ENCODE results near the gene KBTBD4.

The KBTBD4 gene

GRCh38 chr11:47587039-47587716 is 8.4 kb upstream of the KBTBD4 start:
- no peak overlapping the region for H3K4me3 ChIP-seq (replicated peaks; ENCODE audit: low read depth, low read length)
- DNase-seq (ENCODE audit: low read depth), result no peak
- no peak for TF ChIP-seq CTCF (IDR thresholded peaks at IDR 0.05; ENCODE audit: low read length, missing control alignments)

DNA sequence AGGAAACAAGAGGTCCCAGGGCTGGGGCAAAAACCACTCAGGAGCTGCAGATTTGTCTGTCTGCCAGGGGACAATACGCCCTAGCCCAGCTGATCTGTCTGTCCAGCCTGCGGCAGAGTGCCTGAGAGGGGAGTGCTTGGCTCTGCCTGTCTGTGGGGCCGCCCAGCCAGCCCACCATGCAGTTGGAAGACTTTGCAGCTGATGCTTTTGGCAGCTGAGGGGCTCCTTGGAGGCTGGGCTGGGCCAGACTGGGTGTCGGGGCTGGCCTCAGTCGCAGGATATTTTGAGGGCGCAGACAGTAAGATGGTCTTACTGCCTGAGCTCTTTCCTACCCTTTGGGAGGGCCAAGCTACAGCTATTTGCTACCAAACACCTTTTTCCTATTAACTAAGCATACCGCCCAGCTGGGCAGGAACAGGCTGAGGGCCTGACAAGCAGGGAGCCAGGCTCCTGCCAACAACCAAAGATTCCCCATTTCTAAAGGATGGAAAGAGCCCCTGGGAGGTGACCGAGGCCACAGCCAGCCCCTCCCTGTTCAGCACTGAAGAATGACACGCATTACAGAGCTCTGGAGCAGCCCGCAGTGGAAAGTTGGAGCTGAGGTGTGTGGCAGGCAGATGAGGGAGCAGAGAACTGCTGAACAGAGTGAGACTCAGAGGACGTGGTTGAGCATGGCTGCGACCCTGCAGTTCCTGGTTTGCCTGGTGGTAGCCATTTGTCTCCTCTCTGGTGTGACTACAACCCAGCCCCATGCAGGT is 7.5 kb upstream of the KBTBD4 start, which contains the start of gene FAM180B:
FAM180B (plus strand) TSS at position 581 of the 758 bp plus-strand sequence; CDS start at position 672, 91 bp downstream.
- no peak for TF ChIP-seq CTCF (IDR thresholded peaks at IDR 0.05; ENCODE audit: low read length, missing control alignments)
- H3K4me3 ChIP-seq (replicated peaks; ENCODE audit: low read depth, low read length), result no peak within 1 kb of the TSS
- no peak for DNase-seq (ENCODE audit: low read depth)

- no peak for TF ChIP-seq CTCF (IDR thresholded peaks at IDR 0.05; ENCODE audit: low read length, missing control alignments)
- no peak overlapping the region for H3K4me3 ChIP-seq (replicated peaks; ENCODE audit: low read depth, low read length)
- no peak for DNase-seq (ENCODE audit: low read depth)
Measured at GRCh38 chr11:47583844-47584243, 5.1 kb upstream of the KBTBD4 start.

GRCh38 chr11:47577460-47578041 is 1.2 kb downstream of the KBTBD4 start:
- peak overlapping the region; percentile 68 for H3K4me3 ChIP-seq (replicated peaks; ENCODE audit: low read depth, low read length)
- TF ChIP-seq CTCF (IDR thresholded peaks at IDR 0.05; ENCODE audit: low read length, missing control alignments), result no peak
- DNase-seq (ENCODE audit: low read depth), result no peak

DNA sequence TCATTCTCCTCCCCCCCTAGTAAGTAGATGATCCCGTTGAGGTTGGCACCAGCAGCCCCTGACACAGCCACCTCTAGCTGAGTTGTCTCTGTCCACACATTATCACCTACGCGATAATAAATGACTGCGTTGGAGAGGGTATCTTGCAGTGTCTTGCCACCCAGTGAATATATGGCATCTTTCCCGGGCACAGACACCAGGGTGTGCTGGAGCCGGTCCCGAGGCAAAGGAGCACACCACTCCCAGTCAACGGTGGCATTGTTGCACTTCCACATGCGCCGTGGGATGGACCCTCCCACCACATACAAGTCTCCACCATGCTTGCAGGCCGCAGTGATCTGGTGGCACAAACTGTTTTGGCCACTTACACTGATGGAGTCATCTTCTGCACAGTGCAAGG is 5.4 kb downstream of the KBTBD4 start:
- no peak for TF ChIP-seq CTCF (IDR thresholded peaks at IDR 0.05; ENCODE audit: low read length, missing control alignments)
- no peak overlapping the region for H3K4me3 ChIP-seq (replicated peaks; ENCODE audit: low read depth, low read length)
- DNase-seq (ENCODE audit: low read depth), result no peak

DNA sequence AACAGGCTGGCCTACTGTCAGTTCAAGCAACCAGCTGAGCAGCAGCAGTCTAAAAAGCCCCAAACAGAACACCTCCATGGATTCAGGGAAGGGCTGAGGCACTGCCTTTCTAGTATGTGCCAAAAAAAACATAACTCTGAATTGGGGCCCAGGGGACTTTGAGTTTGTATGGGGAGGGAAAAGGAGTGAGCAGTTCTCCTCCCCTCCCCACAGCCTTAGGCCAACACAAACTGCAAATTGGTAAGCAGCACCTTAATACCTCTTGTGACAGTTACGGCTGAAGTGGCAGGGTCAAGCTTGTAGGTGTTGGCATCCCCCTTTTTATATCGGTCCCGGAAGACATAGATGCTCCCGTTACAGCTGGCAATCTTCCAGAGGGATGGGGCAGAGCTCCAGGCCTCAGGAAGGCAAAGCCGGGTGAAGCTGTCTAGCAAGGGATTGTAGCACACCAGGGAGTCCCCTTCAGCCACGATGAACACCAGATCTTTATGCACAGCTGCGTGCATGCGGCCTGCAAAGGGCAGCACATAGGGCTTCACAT is 6.0 kb downstream of the KBTBD4 start:
- no peak for DNase-seq (ENCODE audit: low read depth)
- no peak overlapping the region for H3K4me3 ChIP-seq (replicated peaks; ENCODE audit: low read depth, low read length)
- no peak for TF ChIP-seq CTCF (IDR thresholded peaks at IDR 0.05; ENCODE audit: low read length, missing control alignments)

All from fibroblast of pulmonary artery (primary cell).